ENCODE measurements around the gene SH3TC1.

Gene SH3TC1

GRCh38 chr4:8238036-8238511 is 39.0 kb downstream of the SH3TC1 start:
- TF ChIP-seq ZFX (IDR thresholded peaks at IDR 0.05), result no peak
- TF ChIP-seq, protein P1, sequence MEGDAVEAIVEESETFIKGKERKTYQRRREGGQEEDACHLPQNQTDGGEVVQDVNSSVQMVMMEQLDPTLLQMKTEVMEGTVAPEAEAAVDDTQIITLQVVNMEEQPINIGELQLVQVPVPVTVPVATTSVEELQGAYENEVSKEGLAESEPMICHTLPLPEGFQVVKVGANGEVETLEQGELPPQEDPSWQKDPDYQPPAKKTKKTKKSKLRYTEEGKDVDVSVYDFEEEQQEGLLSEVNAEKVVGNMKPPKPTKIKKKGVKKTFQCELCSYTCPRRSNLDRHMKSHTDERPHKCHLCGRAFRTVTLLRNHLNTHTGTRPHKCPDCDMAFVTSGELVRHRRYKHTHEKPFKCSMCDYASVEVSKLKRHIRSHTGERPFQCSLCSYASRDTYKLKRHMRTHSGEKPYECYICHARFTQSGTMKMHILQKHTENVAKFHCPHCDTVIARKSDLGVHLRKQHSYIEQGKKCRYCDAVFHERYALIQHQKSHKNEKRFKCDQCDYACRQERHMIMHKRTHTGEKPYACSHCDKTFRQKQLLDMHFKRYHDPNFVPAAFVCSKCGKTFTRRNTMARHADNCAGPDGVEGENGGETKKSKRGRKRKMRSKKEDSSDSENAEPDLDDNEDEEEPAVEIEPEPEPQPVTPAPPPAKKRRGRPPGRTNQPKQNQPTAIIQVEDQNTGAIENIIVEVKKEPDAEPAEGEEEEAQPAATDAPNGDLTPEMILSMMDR (conservative IDR thresholded peaks at IDR 0.05), result no peak
- no peak overlapping the region for H3K27ac ChIP-seq

- TF ChIP-seq, protein P1 (conservative IDR thresholded peaks at IDR 0.05), result no peak; the same call in 1 of the 2 replicates
- TF ChIP-seq ZFX (IDR thresholded peaks at IDR 0.05), result no peak
- H3K27ac ChIP-seq, result no peak overlapping the region
Measured at GRCh38 chr4:8238515-8239053, 39.5 kb downstream of the SH3TC1 start.

GRCh38 chr4:8239226-8239625 is 40.1 kb downstream of the SH3TC1 start:
- H3K27ac ChIP-seq, result no peak overlapping the region
- no peak for TF ChIP-seq ZFX (IDR thresholded peaks at IDR 0.05)
- TF ChIP-seq, protein P1 (conservative IDR thresholded peaks at IDR 0.05), result no peak

DNA sequence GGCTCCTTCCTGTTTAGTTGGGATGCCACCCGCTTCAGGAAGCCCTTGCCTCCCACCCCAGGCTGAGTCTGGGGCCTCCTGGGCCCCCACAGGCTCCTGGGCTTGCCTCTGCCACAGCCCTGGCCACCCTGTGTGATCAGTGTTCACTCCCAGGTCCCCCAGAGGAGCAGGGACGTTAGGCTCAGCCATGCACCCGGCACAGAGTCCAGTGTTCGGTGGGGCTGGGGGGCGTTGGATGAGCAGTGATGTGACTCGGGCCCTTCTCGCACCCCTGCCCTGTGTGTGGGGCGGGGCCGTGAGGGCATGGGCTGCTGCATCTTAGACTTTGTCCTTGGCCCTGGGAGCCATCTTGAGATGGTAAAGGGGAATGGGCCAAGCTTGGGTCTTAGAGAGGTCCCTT is 40.6 kb downstream of the SH3TC1 start:
- TF ChIP-seq, protein P1 (conservative IDR thresholded peaks at IDR 0.05), result no peak
- no peak for TF ChIP-seq ZFX (IDR thresholded peaks at IDR 0.05)
- H3K27ac ChIP-seq, result no peak overlapping the region

DNA sequence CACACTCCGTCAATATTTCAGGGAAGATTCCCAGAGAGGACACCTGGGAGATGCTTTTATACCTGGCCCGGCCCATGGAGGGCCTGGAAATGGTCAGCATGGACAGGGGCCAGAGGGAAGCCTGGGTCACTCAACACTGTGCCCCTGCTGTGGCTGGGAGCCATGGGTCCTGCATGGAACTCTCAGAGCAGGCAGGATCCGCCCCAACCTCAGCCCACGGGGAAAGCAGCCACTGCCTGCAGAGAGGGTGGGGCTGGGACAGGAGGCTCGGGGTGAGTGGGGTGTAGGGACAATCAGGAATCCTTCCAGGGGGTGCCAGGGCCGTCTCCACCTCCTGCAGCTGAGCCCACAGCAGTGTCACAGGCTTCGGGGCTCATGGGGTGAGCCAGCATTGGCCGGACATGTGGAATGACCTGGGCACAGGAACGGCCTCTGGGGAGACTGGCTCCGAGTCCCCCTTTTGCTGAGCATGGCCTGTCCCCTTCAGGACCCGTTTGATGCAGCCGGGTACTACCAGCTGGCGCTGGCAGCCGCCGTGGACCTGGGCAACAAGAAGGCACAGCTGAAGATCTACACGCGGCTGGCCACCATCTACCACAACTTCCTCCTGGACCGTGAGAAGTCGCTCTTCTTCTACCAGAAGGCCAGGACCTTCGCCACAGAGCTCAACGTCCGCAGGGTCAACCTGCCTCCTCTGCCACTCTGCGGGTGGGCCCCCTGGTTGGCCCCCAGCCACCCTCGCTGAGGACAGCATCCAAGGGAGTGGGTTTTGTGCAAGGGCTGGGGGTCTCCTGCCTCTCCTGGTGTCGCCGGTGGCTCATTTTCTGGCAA is 41.3 kb downstream of the SH3TC1 start:
- no peak overlapping the region for H3K27ac ChIP-seq
- TF ChIP-seq, protein P1 (conservative IDR thresholded peaks at IDR 0.05), result no peak
- TF ChIP-seq ZFX (IDR thresholded peaks at IDR 0.05), result no peak

GRCh38 chr4:8241211-8241779 is 42.2 kb downstream of the SH3TC1 start:
- TF ChIP-seq, protein P1 (conservative IDR thresholded peaks at IDR 0.05), result no peak
- TF ChIP-seq ZFX (IDR thresholded peaks at IDR 0.05), result no peak

More at GRCh38 chr4:8241211-8241779, 42.2 kb downstream of the SH3TC1 start:
- no peak overlapping the region for H3K27ac ChIP-seq

All from C4-2B (cell line).